Measurements from ENCODE around the gene TRAF5.

TRAF5 gene

GRCh38 chr1:211332830-211333229, 6.2 kb downstream of the TRAF5 start:
- no peak for TF ChIP-seq CTCF (IDR thresholded peaks at IDR 0.05; ENCODE audit: low read depth, low read length)

GRCh38 chr1:211333906-211334305, 7.3 kb downstream of the TRAF5 start:
- DNase-seq (ENCODE audit: extremely low read depth, low read depth) = no peak
- no peak for TF ChIP-seq CTCF (IDR thresholded peaks at IDR 0.05; ENCODE audit: low read depth, low read length)

More at GRCh38 chr1:211332830-211333229, 6.2 kb downstream of the TRAF5 start:
- DNase-seq (ENCODE audit: extremely low read depth, low read depth) = no peak

GRCh38 chr1:211334986-211335385, 8.4 kb downstream of the TRAF5 start:
- DNase-seq (ENCODE audit: extremely low read depth, low read depth) = no peak

DNA sequence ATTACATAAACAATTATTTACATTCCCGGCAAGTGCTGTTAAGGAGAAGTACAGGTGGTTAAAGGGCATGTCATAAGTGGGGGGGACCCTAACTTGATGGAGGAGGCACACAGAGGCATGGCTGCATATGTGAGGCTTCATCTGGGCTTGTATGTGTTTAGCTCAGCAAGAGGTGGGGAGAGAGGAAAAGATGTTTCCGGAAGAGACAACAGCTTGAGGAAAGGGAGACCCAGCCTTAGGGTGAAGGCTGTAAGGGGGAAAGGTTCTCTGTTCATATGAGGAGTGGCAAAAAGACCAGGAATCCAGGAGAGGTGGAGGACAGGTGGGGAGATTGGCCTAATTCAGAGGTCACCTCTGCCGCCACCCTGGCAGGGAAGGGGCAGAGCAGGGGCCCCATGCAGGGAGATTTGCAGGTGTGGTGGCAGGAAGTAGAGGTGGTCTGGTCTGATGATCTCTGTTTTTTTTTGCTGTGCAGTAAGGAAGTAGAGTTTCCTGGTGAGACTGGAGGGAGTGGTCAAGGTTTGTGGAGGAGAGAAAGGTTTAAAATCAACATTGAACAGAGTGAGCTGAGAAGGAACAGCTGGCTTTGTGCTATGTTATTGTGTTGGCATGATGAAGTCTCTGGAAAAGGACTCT, 9.0 kb downstream of the TRAF5 start:
- DNase-seq (ENCODE audit: extremely low read depth, low read depth) = no peak
- no peak for TF ChIP-seq CTCF (IDR thresholded peaks at IDR 0.05; ENCODE audit: low read depth, low read length)

More at GRCh38 chr1:211334986-211335385, 8.4 kb downstream of the TRAF5 start:
- TF ChIP-seq CTCF (IDR thresholded peaks at IDR 0.05; ENCODE audit: low read depth, low read length) = no peak

DNA sequence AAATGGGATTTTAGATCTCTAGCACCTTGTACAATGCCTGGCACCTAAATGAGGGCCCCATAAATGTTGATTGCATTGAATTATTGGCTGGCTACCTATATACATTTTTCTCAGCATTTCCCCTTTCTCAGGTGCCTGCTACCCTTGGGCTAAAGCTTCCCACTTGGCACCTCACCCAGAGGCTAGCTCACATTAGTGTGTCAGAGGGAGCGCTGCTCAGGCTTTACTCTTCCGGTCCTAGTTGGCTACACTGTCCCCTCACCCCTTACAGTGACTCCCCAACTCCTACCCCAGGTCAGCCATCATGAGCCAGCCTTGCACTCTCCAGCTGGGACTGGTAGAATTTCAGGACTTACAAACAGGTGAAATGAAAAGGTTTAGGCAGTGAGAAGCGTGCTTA, 9.5 kb downstream of the TRAF5 start:
- no peak for DNase-seq (ENCODE audit: extremely low read depth, low read depth)
- no peak for TF ChIP-seq CTCF (IDR thresholded peaks at IDR 0.05; ENCODE audit: low read depth, low read length)

GRCh38 chr1:211336775-211337174, 10.1 kb downstream of the TRAF5 start:
- no peak for TF ChIP-seq CTCF (IDR thresholded peaks at IDR 0.05; ENCODE audit: low read depth, low read length)
- no peak for DNase-seq (ENCODE audit: extremely low read depth, low read depth)

DNA sequence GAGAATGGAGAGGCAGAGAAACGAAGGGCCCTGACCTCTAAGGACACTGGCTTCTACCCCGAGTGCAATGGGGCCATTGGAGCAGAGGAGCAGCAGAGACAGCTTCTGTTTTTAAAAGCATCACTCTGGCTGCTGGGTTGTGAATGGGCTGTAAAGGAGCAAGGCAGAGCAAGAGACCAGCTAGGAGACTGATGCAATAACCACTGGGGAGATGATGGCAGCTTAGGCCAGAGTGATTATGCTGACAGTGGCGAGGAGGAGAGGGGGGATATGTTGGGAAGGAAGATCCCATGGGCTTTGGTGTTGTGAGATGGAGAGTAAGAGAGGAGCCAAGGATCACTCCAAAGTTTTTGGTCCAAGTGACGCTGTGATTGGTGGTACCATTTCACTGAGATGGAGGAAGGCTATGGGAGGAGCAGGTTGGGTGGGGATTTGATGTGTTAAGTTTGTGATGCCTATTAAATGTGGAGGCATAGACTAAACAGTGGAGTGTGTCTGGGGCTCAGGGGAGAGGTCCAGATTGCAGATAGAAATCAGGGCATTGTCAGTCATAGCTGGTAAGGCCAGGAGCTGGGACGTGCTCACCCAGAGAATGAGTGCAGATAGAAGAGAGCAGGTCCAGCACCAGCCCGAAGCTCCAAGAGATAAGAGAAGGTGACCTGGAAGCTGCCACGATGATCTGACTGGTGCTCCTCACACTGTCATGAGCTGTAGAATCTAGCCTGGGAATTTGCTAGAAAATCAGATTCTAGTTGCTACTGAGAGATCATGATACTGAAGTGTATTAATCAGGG, 11.0 kb downstream of the TRAF5 start:
- TF ChIP-seq CTCF (IDR thresholded peaks at IDR 0.05; ENCODE audit: low read depth, low read length) = no peak
- DNase-seq (ENCODE audit: extremely low read depth, low read depth) = no peak

All from AG09319 (cell line).